OCI-LY3 (cell line): ENCODE data around the gene SLC9A7.

Experiments
- CTCF ChIP-seq: fragments of 200-600, 300-600 bp; sonication (generic); IDR thresholded peaks from 2 replicates; pipeline ENCODE4 v1.5.1; 2014; ENCODE audit warnings: antibody characterized with exemption, low read length, low read depth
- EZH2phosphoT487 ChIP-seq: fragments of 200-600 bp; shearing (Covaris generic); IDR thresholded peaks from 2 replicates; pipeline ENCODE4 v1.6.1; 2018; ENCODE audit warnings: antibody characterized with exemption, mixed run types, low read depth

- 0 out of 2 replicates have a peak, but pooled peaks have one; percentile 2 for TF ChIP-seq CTCF
- TF ChIP-seq EZH2phosphoT487, result no peak
These were observed 184.0 kb downstream of the SLC9A7 start for GRCh38 chrX:46574774-46575381.
